Left ventricle myocardium inferior (tissue), 1 donor: ENCODE data around the gene FASN. TPM values are rescaled to one million over a fixed set of nuclear protein-coding genes. Genes with fewer than 3 reads are reported as not detected.

Experiments used
- DNase-seq: peaks from one replicate; pipeline ENCODE4 v3.0.0-alpha.2; 2020
- H3K27ac ChIP-seq: fragments of 200-600 bp; replicated peaks from 2 replicates; pipeline ENCODE4 v1.8.0; 2021
- H3K27me3 ChIP-seq: fragments of 200-600 bp; 2 replicates; pipeline ENCODE4 v1.8.0; 2021; ENCODE audit warnings: low read depth
- H3K36me3 ChIP-seq: fragments of 200-600 bp; 2 replicates; pipeline ENCODE4 v1.8.0; 2021
- H3K4me1 ChIP-seq: fragments of 200-600 bp; 2 replicates; pipeline ENCODE4 v1.8.0; 2021
- H3K4me3 ChIP-seq: fragments of 200-600 bp; 2 replicates; pipeline ENCODE4 v1.8.0; 2021; ENCODE audit warnings: mild to moderate bottlenecking, moderate library complexity
- H3K9me3 ChIP-seq: fragments of 200-600 bp; replicated peaks from 2 replicates; pipeline ENCODE4 v1.8.0; 2021
- intact Hi-C: fragments of 100-400 bp; cut with micrococcal nuclease; formaldehyde crosslinking; loops from one replicate; pipeline ENCODE4 v1.11.0; 2022
- total RNA-seq: library from RNA; stranded (reverse); fragmentation: NEBNext Ultra II Directional; extraction: Animal tissue kit (Norgen Biotek cat#: 25700); gene quantifications from one replicate; pipeline ENCODE4 v1.2.1, GENCODE V29; 2021
- TF ChIP-seq, protein P1 (sequence below): fragments of 200-600 bp; IDR thresholded peaks from 2 replicates; pipeline ENCODE4 v1.8.0; 2021; ENCODE audit warnings: antibody characterized with exemption, mild to moderate bottlenecking, borderline replicate concordance
- donor health status: DM: no; HTN: yes; CAD: no; lungs with severe emphysema.

FASN gene
- total RNA-seq, 1 donor from 2014 or later = 13.6 TPM

- no peaks in the 10 kb centered on the region for H3K9me3 ChIP-seq
- peaks cover 8% of the 10 kb centered on the region for H3K36me3 ChIP-seq
- TF ChIP-seq, protein P1, sequence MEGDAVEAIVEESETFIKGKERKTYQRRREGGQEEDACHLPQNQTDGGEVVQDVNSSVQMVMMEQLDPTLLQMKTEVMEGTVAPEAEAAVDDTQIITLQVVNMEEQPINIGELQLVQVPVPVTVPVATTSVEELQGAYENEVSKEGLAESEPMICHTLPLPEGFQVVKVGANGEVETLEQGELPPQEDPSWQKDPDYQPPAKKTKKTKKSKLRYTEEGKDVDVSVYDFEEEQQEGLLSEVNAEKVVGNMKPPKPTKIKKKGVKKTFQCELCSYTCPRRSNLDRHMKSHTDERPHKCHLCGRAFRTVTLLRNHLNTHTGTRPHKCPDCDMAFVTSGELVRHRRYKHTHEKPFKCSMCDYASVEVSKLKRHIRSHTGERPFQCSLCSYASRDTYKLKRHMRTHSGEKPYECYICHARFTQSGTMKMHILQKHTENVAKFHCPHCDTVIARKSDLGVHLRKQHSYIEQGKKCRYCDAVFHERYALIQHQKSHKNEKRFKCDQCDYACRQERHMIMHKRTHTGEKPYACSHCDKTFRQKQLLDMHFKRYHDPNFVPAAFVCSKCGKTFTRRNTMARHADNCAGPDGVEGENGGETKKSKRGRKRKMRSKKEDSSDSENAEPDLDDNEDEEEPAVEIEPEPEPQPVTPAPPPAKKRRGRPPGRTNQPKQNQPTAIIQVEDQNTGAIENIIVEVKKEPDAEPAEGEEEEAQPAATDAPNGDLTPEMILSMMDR = no peak
- no peak overlapping the region for H3K4me3 ChIP-seq
- H3K27ac ChIP-seq = no peak overlapping the region
- H3K4me1 ChIP-seq = peaks cover 2% of the 10 kb centered on the region
- no peaks in the 10 kb centered on the region for H3K27me3 ChIP-seq
- no peak for DNase-seq
- intact Hi-C loops = no loop called here
Observed at GRCh38 chr17:82112181-82112913, 14.3 kb upstream of the FASN start.

GRCh38 chr17:82110298-82110697, 12.3 kb upstream of the FASN start:
- TF ChIP-seq, protein P1 = no peak
- Histone ChIP-seq H3K9me3 (no peaks in the 10 kb centered on the region), H3K4me1 (peaks cover 18% of the 10 kb centered on the region), H3K4me3 (no peak overlapping the region), H3K27ac (no peak overlapping the region), H3K27me3 (no peaks in the 10 kb centered on the region), H3K36me3 (peaks cover 8% of the 10 kb centered on the region)
- intact Hi-C loops = no loop called here
- no peak for DNase-seq

GRCh38 chr17:82108961-82109475, 11.0 kb upstream of the FASN start:
- no peaks in the 10 kb centered on the region for H3K27me3 ChIP-seq
- H3K36me3 ChIP-seq = peaks cover 8% of the 10 kb centered on the region
- no peak overlapping the region for H3K27ac ChIP-seq
- intact Hi-C loops = no loop called here
- H3K4me1 ChIP-seq = peaks cover 21% of the 10 kb centered on the region
- TF ChIP-seq, protein P1 = no peak
- H3K9me3 ChIP-seq = no peaks in the 10 kb centered on the region
- H3K4me3 ChIP-seq = no peak overlapping the region
- no peak for DNase-seq

DNA sequence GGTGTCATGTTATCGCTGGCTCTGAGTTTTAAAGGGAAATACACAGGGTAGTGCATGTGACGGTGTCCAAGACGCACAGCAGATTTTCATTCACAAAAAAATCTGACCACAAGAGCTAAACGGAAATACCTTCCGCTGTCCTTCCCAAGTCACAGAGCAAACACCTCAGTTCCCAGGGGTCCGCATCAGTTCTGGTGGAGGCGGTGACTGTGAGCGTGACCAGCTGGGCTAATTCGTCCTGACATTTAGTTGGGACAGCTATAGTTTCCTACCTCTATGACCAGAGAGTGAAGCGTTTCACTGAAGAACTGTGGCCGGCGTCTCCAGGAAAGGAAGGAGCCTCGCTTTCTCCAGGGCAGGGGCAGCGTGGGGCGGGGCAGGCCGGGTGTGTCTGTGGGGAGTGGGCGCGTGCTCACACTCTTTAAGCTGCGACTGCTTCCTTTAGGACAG, 10.5 kb upstream of the FASN start:
- Histone ChIP-seq H3K27me3 (no peaks in the 10 kb centered on the region), H3K9me3 (no peaks in the 10 kb centered on the region), H3K36me3 (peaks cover 8% of the 10 kb centered on the region), H3K4me1 (peaks cover 26% of the 10 kb centered on the region), H3K27ac (no peak overlapping the region), H3K4me3 (no peak overlapping the region)
- no peak for DNase-seq
- TF ChIP-seq, protein P1 = no peak
- intact Hi-C loops = no loop called here

DNA sequence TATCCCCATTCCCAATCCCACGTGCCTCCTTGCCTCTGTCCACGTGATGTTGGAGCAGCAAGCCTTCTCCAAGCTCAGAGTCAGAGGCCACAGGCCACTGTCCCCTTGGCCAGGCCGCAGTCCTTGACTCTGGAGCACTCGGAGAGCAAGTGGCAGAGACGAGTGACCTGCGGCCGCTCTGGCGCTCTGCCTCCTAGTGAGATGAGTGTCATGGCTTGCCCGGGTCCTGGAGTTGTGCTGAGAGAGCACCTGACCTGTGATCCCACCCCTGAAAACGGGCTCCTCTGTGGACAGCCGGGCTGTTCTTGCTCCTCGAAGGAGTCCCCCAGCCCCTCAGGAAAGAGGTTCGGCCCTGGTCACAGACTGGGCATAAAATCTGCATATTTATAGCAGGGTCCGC, 10.0 kb upstream of the FASN start:
- peak; percentile 12 for DNase-seq
- intact Hi-C loops = no loop called here
- H3K4me3 ChIP-seq = no peak overlapping the region
- H3K4me1 ChIP-seq = peaks cover 30% of the 10 kb centered on the region
- peaks cover 8% of the 10 kb centered on the region for H3K36me3 ChIP-seq
- H3K27me3 ChIP-seq = no peaks in the 10 kb centered on the region
- no peak overlapping the region for H3K27ac ChIP-seq
- TF ChIP-seq, protein P1 = no peak
- no peaks in the 10 kb centered on the region for H3K9me3 ChIP-seq
